WERI-Rb-1 (cell line): ENCODE data around the gene TOM1L1.

Experiments
- DNase-seq: peaks from one replicate; pipeline ENCODE4 v3.0.0-alpha.2; 2020
- H3K27ac ChIP-seq: fragments of 250-450 bp; sonication (Bioruptor Pico); 2 replicates; pipeline ENCODE4 v1.5.1; 2020; ENCODE audit warnings: mild to moderate bottlenecking, moderate library complexity
- H3K27me3 ChIP-seq: fragments of 250-450 bp; sonication (Bioruptor Pico); 2 replicates; pipeline ENCODE4 v1.5.1; 2021; ENCODE audit warnings: mild to moderate bottlenecking, low read depth, moderate library complexity; ENCODE audit not compliant: insufficient read depth, severe bottlenecking
- H3K36me3 ChIP-seq: fragments of 250-450 bp; sonication (Bioruptor Pico); 2 replicates; pipeline ENCODE4 v1.5.1; 2020; ENCODE audit warnings: mild to moderate bottlenecking, moderate library complexity
- H3K4me3 ChIP-seq: 2 replicates; pipeline ENCODE4 v1.5.1; 2011; ENCODE audit warnings: low read depth, mild to moderate bottlenecking, control low read depth, low read length
- H3K9me3 ChIP-seq: fragments of 250-450 bp; sonication (Bioruptor Pico); 2 replicates; pipeline ENCODE4 v1.5.1; 2021; ENCODE audit warnings: mild to moderate bottlenecking, moderate library complexity; ENCODE audit not compliant: severe bottlenecking
- CTCF ChIP-seq: IDR thresholded peaks from 2 replicates; pipeline ENCODE4 v1.5.1; 2011; ENCODE audit warnings: low read depth, mild to moderate bottlenecking, control low read depth, inconsistent platforms, low read length

The TOM1L1 gene

GRCh38 chr17:54927525-54927924 lies 26.9 kb downstream of the TOM1L1 start:
- no peak for DNase-seq
- Histone ChIP-seq H3K27me3 (no peaks in the 10 kb centered on the region), H3K27ac (no peak overlapping the region), H3K36me3 (no peaks in the 10 kb centered on the region), H3K9me3 (no peaks in the 10 kb centered on the region), H3K4me3 (no peak overlapping the region)
- TF ChIP-seq CTCF, result no peak

GRCh38 chr17:54932711-54933110 lies 32.1 kb downstream of the TOM1L1 start:
- no peak for DNase-seq
- no peak for TF ChIP-seq CTCF
- Histone ChIP-seq H3K27ac (no peak overlapping the region), H3K4me3 (no peak overlapping the region), H3K36me3 (no peaks in the 10 kb centered on the region), H3K9me3 (no peaks in the 10 kb centered on the region), H3K27me3 (no peaks in the 10 kb centered on the region)

- Histone ChIP-seq H3K9me3 (no peaks in the 10 kb centered on the region), H3K36me3 (no peaks in the 10 kb centered on the region), H3K4me3 (no peak overlapping the region), H3K27me3 (no peaks in the 10 kb centered on the region), H3K27ac (no peak overlapping the region)
- TF ChIP-seq CTCF, result no peak
- DNase-seq, result no peak
Observed at GRCh38 chr17:54933921-54934320, 33.3 kb downstream of the TOM1L1 start.

- no peaks in the 10 kb centered on the region for H3K9me3 ChIP-seq
- TF ChIP-seq CTCF, result no peak
- no peak for DNase-seq
- H3K36me3 ChIP-seq, result no peaks in the 10 kb centered on the region
- H3K27me3 ChIP-seq, result no peaks in the 10 kb centered on the region
- no peak overlapping the region for H3K4me3 ChIP-seq
- no peak overlapping the region for H3K27ac ChIP-seq
Observed at GRCh38 chr17:54935471-54935870, 34.8 kb downstream of the TOM1L1 start.

GRCh38 chr17:54937018-54937417 lies 36.4 kb downstream of the TOM1L1 start:
- no peak for DNase-seq
- no peak for TF ChIP-seq CTCF
- Histone ChIP-seq H3K9me3 (no peaks in the 10 kb centered on the region), H3K36me3 (no peaks in the 10 kb centered on the region), H3K4me3 (no peak overlapping the region), H3K27ac (no peak overlapping the region), H3K27me3 (no peaks in the 10 kb centered on the region)

GRCh38 chr17:54937426-54937825 lies 36.8 kb downstream of the TOM1L1 start:
- DNase-seq, result no peak
- no peaks in the 10 kb centered on the region for H3K36me3 ChIP-seq
- H3K27ac ChIP-seq, result no peak overlapping the region
- H3K4me3 ChIP-seq, result no peak overlapping the region
- TF ChIP-seq CTCF, result no peak
- no peaks in the 10 kb centered on the region for H3K9me3 ChIP-seq
- H3K27me3 ChIP-seq, result no peaks in the 10 kb centered on the region
